ENCODE data around the gene PLK4.
"Not testable (repeated sequence)": the region's sequence is repeated elsewhere in the genome, so short reads cannot be mapped to it uniquely, and the experiment has no call there.

The PLK4 gene

DNA sequence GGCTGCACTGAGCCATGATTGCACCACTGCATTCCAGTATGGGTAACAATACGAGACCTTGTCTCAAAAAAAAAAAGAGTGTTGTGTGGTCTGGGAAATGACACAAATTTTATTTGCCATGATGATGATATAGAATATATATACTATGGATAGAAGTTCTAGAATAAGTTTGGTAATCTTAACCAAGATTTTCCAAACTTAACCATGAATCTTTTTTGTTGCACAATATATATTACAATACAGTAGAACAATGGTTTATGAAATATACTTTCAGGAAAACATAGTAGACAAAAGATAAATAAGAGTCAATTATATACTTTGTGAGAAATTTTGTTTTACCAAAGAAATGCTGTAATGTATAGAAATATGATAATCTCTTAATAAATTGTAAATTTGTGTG, 49.5 kb downstream of the PLK4 start:
- H3K4me3 ChIP-seq (ENCODE audit: low read depth, low read length) = no peak overlapping the region
- no peak for TF ChIP-seq CTCF (IDR thresholded peaks at IDR 0.05; ENCODE audit: low read depth, low read length, missing control alignments)
- no peak for DNase-seq (ENCODE audit: low read depth)

DNA sequence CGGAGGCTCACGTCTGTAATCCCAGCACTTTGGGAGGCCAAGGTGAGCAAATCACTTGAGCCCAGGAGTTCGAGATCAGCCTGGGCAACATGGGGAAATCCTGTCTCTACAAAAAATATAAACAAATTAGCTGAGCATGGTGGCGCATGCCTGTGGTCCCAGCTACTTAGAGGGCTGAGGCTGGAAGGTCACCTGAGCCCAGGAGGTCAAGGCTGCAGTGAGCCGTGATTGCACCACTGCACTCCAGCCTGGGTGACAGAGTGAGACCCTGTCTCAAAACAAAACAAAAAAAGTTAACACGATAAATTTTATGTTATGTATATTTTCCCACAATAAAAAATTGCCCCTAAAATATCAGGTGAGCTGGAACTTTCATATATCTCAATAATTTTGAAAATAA, 51.1 kb downstream of the PLK4 start:
- not testable (repeated sequence) for DNase-seq (ENCODE audit: low read depth); H3K4me3 ChIP-seq (ENCODE audit: low read depth, low read length)

- no peak for TF ChIP-seq CTCF (IDR thresholded peaks at IDR 0.05; ENCODE audit: low read depth, low read length, missing control alignments)
- no peak overlapping the region for H3K4me3 ChIP-seq (ENCODE audit: low read depth, low read length)
- no peak for DNase-seq (ENCODE audit: low read depth)
Measured at GRCh38 chr4:127936974-127937373, 56.3 kb downstream of the PLK4 start.

All from GM12864 (cell line).